ENCODE measurements around the gene IER2. TPM values are rescaled to one million over a fixed set of nuclear protein-coding genes. Genes with fewer than 3 reads are reported as not detected.
A peak's percentile ranks its signal among the peaks of the same experiment; 100 is the strongest.

Gene IER2
- total and polyA plus RNA-seq, 9 of the 15 experiments (the other 6 are each of a cell fraction or from before 2014, with no cell fraction given), result 4.5 to 205 (median 23.7) TPM

DNA sequence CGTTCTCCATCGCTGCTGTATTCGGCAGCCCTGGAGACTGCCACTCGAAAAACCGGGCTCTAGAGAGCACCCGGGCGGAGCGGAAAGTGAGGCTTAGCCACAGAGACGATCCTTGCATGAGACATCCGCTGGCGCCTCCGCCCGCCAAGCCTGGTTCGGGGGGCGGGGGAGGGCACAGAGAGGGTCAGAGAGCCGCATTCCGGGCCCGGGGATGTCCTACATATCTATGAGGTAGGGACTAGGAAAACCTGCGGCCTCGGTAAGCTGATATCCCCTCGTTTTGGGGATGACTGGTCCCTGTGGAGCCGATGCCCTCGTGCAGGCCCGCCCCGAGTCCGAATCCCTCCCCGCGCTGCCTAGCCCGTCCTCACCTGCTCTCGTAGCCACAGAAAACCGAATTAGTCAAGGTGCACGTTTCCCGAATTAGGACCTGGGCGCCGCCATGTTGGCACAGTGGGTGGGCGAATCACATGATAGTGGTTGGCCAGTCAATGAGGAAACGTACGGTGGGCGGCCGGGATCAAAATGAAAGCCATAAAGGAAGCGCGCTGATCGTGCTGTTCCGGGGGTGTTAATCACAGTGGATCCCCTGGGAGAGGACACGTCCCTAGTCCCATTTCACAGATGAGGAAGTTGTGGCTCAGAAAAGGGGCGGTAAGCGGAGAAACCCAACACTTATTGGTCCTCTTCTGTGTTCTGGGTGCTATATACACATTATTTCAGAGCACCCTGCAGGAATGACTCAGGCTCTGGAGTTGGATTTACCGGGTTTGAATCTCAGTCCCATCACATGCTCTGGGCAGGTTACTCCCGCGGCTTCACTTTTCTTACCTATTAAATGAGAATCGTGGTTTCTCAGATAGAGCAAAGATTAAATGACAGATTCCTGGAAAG, 33.7 kb upstream of the IER2 start, which contains the start of gene TRMT1 (continued):
- TF ChIP-seq NELFE (IDR thresholded peaks at IDR 0.05; ENCODE audit: insufficient read depth, insufficient read length), result no peak
- TF ChIP-seq CBX5 (IDR thresholded peaks at IDR 0.05; ENCODE audit: borderline replicate concordance, low read depth), result 0 out of 2 replicates have a peak, but pooled peaks have one; percentile 8
- TF ChIP-seq ZBTB40 (IDR thresholded peaks at IDR 0.05), result peak; percentile 43; the same call in 1 of the 2 replicates
- no peak for TF ChIP-seq ZBTB40 (CRISPR knock-in tag; IDR thresholded peaks at IDR 0.05)
- TF ChIP-seq PTRF (tag; IDR thresholded peaks at IDR 0.05), result no peak
- peak; percentile 89 for TF ChIP-seq RBBP5 (IDR thresholded peaks at IDR 0.05; ENCODE audit: borderline replicate concordance, insufficient read depth, low read length, poor library complexity, severe bottlenecking)
- TF ChIP-seq ZNF780A (CRISPR knock-in tag; IDR thresholded peaks at IDR 0.05), result no peak
- TF ChIP-seq SMAD3 (CRISPR knock-in tag; conservative IDR thresholded peaks at IDR 0.05), result no peak
- TF ChIP-seq ZNF644 (tag; IDR thresholded peaks at IDR 0.05; ENCODE audit: low read depth), result no peak
- no peak for TF ChIP-seq EZH2 (IDR thresholded peaks at IDR 0.05; ENCODE audit: borderline replicate concordance, low read depth, low read length)
- no peak for TF ChIP-seq ZNF165 (CRISPR knock-in tag; IDR thresholded peaks at IDR 0.05; ENCODE audit: borderline replicate concordance)
- TF ChIP-seq CREB5 (CRISPR knock-in tag; IDR thresholded peaks at IDR 0.05), result no peak
- TF ChIP-seq NONO (IDR thresholded peaks at IDR 0.05; ENCODE audit: low read depth in 2 of 2, low read length in 1 of 2), result no peak
- no peak for TF ChIP-seq ZNF551 (CRISPR knock-in tag; IDR thresholded peaks at IDR 0.05)
